Camera-type eye (tissue), 1 donor: Measurements from ENCODE around the gene PDE12. TPM values are rescaled to one million over a fixed set of nuclear protein-coding genes. Genes with fewer than 3 reads are reported as not detected.

Experiments used
- total RNA-seq: library from RNA; depleted of rRNA; stranded (reverse); fragments of >200 nt; gene quantifications from one replicate; pipeline ENCODE4 v1.2.3, GENCODE V29; 2014

Gene PDE12
- 22.0 TPM for total RNA-seq

DNA sequence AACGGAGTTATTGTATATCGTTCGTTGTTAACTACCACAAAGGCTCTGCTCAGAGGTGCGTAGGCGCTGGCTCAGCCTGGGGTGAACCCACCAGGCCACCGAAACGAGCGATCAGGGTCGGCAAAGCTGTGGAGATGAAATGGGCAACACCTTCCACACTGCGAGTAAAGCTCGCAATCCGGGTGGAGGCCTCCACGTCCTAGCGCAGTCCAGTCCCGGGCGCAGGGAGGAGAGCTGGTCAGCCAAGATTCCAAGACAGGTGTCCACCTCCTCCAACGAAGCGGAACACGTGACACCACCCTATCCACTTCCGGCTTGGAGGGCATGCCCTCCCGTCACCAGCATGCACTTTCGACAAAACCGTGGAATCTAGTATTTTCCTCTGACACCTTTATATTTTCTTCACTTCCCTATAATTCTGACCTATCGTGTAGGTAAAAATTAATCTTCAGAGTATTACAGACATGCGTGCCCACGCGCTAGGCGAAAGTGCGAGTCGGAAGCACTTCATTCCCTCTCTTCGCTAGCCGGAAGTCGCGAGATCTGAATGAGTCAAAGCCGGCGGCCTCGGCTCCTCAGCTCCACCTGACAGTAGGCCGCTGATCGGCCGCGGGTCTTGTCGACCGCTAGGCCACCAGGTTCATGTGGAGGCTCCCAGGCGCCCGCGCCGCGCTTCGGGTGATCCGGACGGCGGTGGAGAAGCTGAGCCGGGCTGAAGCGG is at the start of gene PDE12:
Gene PDE12 (plus strand): TSS at position 537 of the 721 bp plus-strand sequence. CDS start 106 bp downstream, at position 643.

DNA sequence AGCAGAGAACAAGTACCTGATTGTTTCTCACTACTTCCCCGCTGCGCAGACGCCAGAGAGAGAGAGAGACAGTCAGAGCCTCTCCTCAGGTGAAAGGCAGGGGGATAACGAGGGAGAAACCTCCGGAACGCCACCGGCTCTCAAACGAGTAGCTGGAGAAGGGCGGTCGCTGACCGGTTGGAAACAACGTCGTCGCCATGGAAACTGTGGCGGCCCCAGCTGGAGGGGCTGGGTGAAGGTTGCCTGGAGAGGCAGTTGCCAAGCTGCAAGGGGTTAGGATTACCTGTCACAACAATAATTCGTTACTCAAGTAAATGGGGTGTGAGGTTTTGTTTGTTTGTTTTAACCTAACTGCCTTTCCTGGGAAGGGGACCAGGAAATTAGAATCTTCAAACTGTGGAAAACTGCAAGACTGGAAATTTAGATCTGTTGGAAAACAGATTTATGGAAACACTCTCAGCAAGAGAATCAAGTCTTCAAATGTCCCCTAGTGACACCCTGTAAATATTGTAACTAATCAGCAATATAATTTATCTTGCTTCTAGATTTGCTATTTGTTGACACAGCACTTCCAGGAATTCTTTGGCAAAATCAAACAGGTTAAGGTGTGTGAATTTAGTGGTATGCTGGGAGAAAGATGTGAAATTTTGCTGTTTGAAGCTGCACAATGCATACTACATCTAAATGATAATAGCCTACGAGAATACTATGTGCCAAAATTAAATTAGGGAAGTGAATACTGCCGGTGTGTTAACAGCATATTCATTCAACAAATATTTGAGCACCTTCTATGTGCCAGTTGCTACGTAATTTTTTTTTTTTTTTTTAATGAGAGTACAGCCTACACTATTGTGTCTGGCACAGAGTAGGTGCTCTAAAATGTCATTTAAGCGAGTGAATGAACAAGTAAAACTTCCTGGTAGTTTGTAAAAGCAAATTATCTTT is 11.6 kb upstream of the PDE12 start, which contains the start of gene DNAH12:
Gene DNAH12 (minus strand): TSS at position 164 of the 945 bp plus-strand sequence. CDS start 1,474 bp downstream, outside the sequence.

GRCh38 chr3:57597127-57597923 is 41.3 kb downstream of the PDE12 start, which contains the start of gene ARF4:
Gene ARF4 (minus strand): TSS chr3:57597344. CDS start chr3:57597140, 204 bp downstream.

Other genes with a start within 250 kb of the PDE12 start
- 0.71 TPM for gene DNAH12, start 11.9 kb upstream of the PDE12 start, total RNA-seq
- 129 TPM for gene ARF4, start 41.1 kb downstream of the PDE12 start, total RNA-seq
- 75.4 TPM for gene DENND6A, start 136.8 kb downstream of the PDE12 start, total RNA-seq
- 184 TPM for gene SLMAP, start 200.0 kb downstream of the PDE12 start, total RNA-seq